Activated CD4-positive, alpha-beta T cell treated with anti-CD3 and anti-CD28 coated beads, Interleukin-2, amount 10 ng/mL, durations not matched to agents 24 days and 14 days (primary cell): Measurements from ENCODE around the gene FBXL14. TPM values are rescaled to one million over a fixed set of nuclear protein-coding genes. Genes with fewer than 3 reads are reported as not detected.

Experiments
- DNase-seq: peaks from one replicate; pipeline ENCODE4 v3.0.0; 2022
- H3K27ac Mint-ChIP-seq: one replicate; pipeline ENCODE4 v1.8.0; 2022; ENCODE audit warnings: mild to moderate bottlenecking, mixed read lengths
- H3K27me3 Mint-ChIP-seq: one replicate; pipeline ENCODE4 v1.8.0; 2022; ENCODE audit warnings: mixed read lengths
- H3K36me3 Mint-ChIP-seq: one replicate; pipeline ENCODE4 v1.8.0; 2022; ENCODE audit warnings: low read depth, mild to moderate bottlenecking, mixed read lengths
- H3K4me1 Mint-ChIP-seq: one replicate; pipeline ENCODE4 v1.8.0; 2021; ENCODE audit warnings: mixed read lengths
- H3K4me3 Mint-ChIP-seq: one replicate; pipeline ENCODE4 v1.8.0; 2022; ENCODE audit warnings: mild to moderate bottlenecking, moderate library complexity, mixed read lengths
- H3K9me3 Mint-ChIP-seq: one replicate; pipeline ENCODE4 v1.8.0; 2021; ENCODE audit warnings: mixed read lengths
- intact Hi-C: fragments of 100-400 bp; cut with micrococcal nuclease; formaldehyde crosslinking; loops from one replicate; pipeline ENCODE4 v1.15.1; 2023
- total RNA-seq: library from RNA; stranded (reverse); gene quantifications from 2 replicates; pipeline ENCODE4 v1.2.3, GENCODE V29; 2022

Gene FBXL14
- total RNA-seq, 1 donor from 2014 or later = 18.8 TPM

DNA sequence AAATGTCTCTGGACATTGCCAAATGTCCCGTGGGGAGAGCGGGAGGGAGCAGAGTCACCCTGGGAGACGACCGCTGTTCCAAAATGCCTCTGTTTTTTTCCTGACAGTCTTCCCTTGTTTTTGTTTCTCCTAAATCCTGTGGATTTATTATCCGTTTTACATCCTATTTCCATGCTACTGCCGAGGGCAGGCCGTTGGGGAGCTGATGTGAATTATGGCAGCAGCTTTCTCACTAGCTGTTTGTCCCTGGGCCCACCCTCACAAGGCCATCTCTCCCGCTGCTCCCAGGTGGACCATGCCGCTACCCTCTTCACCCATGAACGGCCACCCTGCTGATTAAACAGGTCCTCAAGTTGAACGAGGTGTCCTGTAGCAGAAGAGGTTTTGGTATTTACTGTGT is 55.2 kb downstream of the FBXL14 start:
- intact Hi-C loops = no loop called here
- Mint-ChIP-seq H3K9me3 (no peaks in the 10 kb centered on the region), H3K36me3 (no peaks in the 10 kb centered on the region), H3K4me3 (no peak overlapping the region), H3K4me1 (peaks cover 3% of the 10 kb centered on the region), H3K27me3 (peaks cover 66% of the 10 kb centered on the region), H3K27ac (no peak overlapping the region)
- no peak for DNase-seq

DNA sequence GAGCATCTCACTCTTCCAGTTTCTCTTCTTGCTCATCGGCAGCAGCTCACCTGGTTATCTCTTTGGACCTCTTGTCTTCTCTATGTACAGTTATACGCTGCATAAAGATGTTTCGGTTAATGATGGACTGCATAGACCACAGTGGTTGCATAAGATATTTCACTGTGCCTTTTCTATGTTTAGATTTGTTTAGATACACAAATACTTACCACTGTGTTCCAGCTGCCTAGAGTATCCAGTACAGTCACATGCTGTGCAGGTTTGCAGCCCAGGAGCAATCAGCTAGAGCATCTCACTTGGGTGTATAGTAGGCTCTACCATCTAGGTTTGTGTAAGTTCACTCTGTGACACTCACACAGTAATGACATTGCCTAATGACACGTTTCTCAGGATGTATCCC is 57.6 kb downstream of the FBXL14 start:
- intact Hi-C loops = no loop called here
- no peak overlapping the region for H3K27ac Mint-ChIP-seq
- peaks cover 74% of the 10 kb centered on the region for H3K27me3 Mint-ChIP-seq
- peaks cover 23% of the 10 kb centered on the region for H3K4me1 Mint-ChIP-seq
- no peaks in the 10 kb centered on the region for H3K36me3 Mint-ChIP-seq
- no peak for DNase-seq
- H3K9me3 Mint-ChIP-seq = no peaks in the 10 kb centered on the region
- no peak overlapping the region for H3K4me3 Mint-ChIP-seq

DNA sequence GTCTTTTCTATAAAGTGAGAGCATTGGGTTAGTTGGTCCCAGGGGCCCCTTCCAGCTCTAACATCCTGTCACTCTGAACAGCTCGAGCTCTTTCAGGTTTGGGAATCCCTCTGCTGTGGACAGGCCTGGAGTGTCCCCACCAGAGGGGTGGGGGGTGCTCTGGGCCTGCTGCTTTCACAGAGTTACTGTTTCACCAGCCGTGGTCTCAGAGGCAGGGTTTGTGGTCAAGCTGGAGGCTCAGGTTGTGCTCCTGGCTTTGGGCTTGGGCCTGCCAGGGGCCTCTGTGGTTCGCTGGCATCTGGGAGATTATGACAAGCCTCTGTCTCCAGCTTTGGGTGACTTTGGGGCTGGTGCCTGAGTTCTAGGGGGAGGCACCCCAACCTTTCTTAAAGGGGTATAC is 59.6 kb downstream of the FBXL14 start:
- Mint-ChIP-seq H3K27ac (no peak overlapping the region), H3K9me3 (no peaks in the 10 kb centered on the region), H3K4me3 (no peak overlapping the region), H3K4me1 (peaks cover 23% of the 10 kb centered on the region), H3K27me3 (peaks cover 64% of the 10 kb centered on the region), H3K36me3 (no peaks in the 10 kb centered on the region)
- no peak for DNase-seq
- intact Hi-C loops = loop anchor here (5.0 kb wide), 3 partner anchors 48 to 417 kb away; no protein-coding TSS in a partner anchor

DNA sequence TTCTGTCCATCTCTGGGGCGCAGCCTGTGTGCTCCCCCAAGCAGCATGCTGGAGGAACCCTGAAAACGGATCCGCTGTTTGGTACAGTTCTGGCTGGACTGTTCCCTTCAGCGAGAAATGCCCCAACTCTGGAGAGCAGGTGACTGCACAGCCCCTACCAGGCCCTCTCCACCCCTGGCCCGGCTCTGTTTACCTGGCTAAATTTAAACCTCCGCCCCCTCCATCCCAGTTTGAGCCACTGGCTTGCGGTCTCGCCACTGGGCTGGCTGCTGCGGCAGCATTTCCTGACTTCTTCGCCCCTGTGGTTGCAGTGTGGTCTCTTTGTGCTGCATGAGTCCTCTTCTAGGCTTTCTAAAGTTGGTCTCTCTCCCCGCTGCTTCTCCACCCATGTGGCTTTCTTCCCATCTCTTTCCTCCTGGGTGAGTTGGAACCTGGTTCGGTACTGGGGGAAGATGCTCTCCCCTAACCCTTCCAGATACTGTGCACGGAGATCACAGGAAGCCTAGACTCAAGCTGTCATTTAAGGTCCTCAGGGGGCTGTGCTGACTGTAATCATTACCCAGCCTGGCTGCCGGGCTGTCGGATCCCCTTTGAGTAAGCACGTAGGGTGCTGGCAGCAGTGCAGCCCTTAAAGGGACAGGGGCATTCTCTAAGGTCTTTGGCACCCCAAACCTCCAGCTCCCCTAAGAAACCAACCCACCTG is 60.6 kb downstream of the FBXL14 start:
- Mint-ChIP-seq H3K27me3 (peaks cover 64% of the 10 kb centered on the region), H3K36me3 (peaks cover 2% of the 10 kb centered on the region), H3K27ac (peak overlapping the region; percentile 32), H3K9me3 (no peaks in the 10 kb centered on the region), H3K4me1 (peaks cover 25% of the 10 kb centered on the region), H3K4me3 (peak overlapping the region; percentile 80)
- peak; percentile 87 for DNase-seq
- intact Hi-C loops = loop anchor here (1.0 to 5.0 kb wide), 4 partner anchors 21 to 416 kb away; no protein-coding TSS in a partner anchor

DNA sequence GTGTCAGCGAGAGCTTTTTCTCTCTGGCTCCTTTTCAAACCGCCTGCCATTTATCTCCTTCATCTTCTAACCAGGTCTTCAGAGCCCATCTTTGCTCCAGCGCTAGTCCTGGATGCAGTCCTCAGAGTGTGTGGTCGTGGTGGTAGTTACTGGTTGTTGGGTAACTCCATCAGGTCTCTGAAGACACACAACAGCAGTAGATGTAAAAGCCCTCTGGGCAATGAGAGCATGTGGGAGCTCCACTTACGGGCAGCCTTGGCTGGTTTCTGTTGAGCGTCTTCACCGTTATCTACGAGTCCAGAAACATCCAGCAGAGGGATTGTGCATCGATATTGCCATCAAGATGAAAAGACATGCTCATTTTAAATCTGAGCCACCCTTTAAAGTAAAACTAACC is 61.2 kb downstream of the FBXL14 start:
- intact Hi-C loops = loop anchor here (1.0 to 5.0 kb wide), 4 partner anchors 21 to 416 kb away; no protein-coding TSS in a partner anchor
- peaks cover 2% of the 10 kb centered on the region for H3K36me3 Mint-ChIP-seq
- peaks cover 66% of the 10 kb centered on the region for H3K27me3 Mint-ChIP-seq
- peak overlapping the region; percentile 80 for H3K4me3 Mint-ChIP-seq
- H3K4me1 Mint-ChIP-seq = peaks cover 25% of the 10 kb centered on the region
- peak overlapping the region; percentile 5 for H3K27ac Mint-ChIP-seq
- no peaks in the 10 kb centered on the region for H3K9me3 Mint-ChIP-seq
- DNase-seq = peak; percentile 80

DNA sequence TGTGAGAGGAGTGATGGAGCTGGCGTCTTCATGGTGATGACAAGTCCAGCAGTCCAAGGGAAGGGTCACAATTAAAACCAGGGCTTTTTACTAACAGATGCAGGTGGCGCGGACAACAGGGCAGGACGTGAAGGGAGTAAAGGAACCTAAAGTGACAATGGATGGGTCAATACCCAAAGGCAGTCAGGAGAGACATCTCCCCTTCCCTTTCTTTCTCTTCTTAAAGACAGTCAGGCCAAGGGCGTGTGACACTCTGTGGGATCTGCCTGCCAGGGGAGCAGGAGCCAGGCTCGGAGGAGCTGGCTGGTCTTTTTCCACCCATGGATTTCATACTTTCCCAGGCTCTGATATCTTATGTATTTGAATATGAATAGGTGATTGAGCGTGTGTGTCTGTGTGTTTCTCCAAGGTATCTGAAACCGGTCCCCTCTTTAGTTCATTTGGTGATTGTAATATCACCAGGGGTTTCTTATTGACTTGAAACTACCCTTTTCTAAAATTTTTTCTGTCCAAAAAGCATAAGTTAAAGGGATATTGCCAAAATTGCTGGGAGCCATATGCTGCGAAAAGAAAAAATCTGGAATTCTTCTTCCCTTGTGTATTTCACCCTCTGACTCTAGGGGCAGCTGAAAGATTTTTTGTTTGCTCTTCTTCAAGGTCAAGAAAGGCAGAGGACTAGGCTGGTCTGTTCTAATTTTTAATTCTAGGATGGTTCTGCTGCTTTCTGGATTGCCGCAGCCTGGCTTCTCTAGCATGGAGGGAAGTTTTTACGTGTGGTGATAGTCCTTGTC is 61.8 kb downstream of the FBXL14 start:
- intact Hi-C loops = loop anchor here (1.0 to 5.0 kb wide), 4 partner anchors 22 to 415 kb away; no protein-coding TSS in a partner anchor
- Mint-ChIP-seq H3K27ac (peak overlapping the region; percentile 5), H3K4me1 (peaks cover 25% of the 10 kb centered on the region), H3K9me3 (no peaks in the 10 kb centered on the region), H3K27me3 (peaks cover 69% of the 10 kb centered on the region), H3K36me3 (peaks cover 3% of the 10 kb centered on the region), H3K4me3 (peak overlapping the region; percentile 80)
- DNase-seq = no peak

DNA sequence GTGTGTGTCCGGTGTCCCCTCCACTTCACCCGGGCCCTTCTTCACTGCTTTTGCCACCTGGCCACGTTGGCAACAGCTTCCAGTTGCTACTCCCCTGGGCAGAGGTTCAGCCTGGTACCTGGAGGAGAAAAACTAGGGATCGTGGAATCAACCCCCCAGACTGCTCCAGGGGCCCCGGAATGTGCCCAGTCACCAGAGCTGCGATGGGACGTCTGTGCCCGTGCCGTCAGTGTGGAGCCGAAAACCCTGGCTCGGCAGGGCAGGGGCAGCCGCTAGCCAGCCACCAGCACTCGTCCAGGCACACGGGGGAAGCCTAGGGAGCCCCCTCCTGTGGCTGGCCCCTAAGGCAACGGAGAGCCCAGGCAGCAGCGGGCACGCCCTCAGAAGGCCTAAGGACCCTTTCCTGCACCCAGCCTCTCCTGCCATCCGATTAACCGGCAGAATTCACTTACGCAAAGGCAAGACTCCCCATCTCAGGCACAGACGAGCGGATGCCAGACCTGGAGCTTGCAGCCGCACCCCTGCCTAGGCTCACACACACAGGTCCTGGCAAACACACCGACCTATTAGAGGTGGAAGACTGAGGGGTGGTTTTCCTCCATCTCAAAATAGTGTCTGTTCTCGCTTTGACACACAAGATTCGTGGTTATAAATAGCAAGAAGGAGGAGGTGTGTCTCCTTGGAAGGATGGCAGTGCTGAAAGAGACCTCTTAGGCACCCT is 62.6 kb downstream of the FBXL14 start:
- Mint-ChIP-seq H3K36me3 (peaks cover 3% of the 10 kb centered on the region), H3K4me3 (peak overlapping the region; percentile 36), H3K27ac (no peak overlapping the region), H3K4me1 (peaks cover 25% of the 10 kb centered on the region), H3K27me3 (peaks cover 67% of the 10 kb centered on the region), H3K9me3 (no peaks in the 10 kb centered on the region)
- intact Hi-C loops = loop anchor here (5.0 kb wide), 3 partner anchors 50 to 415 kb away; no protein-coding TSS in a partner anchor
- no peak for DNase-seq

DNA sequence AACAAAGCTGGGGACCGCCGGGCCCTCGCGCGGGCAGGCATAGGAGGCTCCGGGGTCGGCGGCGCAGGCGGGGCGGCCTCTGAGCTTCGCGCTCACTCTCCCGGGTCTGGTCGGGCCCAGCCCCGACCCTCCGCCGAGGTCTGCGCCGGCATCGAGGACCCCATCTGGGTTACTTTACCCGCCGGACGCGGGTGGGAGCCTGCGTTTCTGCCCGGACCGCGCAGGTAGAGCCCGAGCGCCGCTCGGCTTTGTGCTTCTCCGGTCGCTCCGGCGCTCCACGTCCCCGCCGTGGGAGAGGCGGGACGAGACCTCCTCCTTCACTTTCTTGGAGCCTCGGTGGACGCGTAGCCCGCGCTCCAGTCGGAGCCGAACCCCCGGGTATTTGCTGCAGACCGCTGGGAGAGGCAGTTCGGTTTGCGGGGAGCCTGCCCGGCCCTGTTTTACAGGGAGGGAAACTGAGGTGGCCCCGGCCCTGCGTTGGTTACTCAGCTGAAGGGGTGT is 63.2 kb downstream of the FBXL14 start:
- Mint-ChIP-seq H3K4me1 (peaks cover 25% of the 10 kb centered on the region), H3K27ac (no peak overlapping the region), H3K9me3 (no peaks in the 10 kb centered on the region), H3K4me3 (peak overlapping the region; percentile 25), H3K27me3 (peaks cover 68% of the 10 kb centered on the region), H3K36me3 (peaks cover 3% of the 10 kb centered on the region)
- intact Hi-C loops = loop anchor here (5.0 kb wide), 3 partner anchors 51 to 414 kb away; no protein-coding TSS in a partner anchor
- DNase-seq = no peak

DNA sequence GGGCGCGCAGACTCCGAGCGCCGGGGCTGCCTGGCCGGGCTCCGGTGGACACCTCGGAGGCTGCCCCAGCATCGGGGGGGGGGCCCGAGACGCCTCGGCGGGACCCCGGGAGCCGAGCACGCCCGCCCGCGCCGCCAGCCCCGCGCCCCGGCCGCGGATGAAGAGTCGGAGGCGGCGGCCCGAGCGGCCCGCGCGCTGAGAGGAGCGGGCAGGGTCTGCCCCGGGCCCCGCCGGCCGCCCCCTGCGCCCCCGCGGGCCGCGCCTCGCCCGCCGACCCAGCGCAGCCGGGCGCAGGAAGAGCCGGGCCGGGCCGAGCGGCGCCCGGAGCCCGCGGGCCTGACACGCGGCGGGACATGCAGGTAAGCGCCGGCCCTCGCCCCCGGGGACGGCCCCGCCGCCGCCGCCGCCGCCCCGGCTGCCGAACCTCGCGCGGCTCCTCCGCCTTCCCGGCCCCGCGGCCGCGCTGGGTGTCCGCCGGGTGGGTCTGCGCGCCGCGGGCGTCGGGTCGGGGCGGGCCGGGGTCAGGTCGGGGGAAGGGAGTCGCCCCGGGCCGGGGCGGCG is 63.7 kb downstream of the FBXL14 start:
- no peaks in the 10 kb centered on the region for H3K9me3 Mint-ChIP-seq
- no peak for DNase-seq
- no peak overlapping the region for H3K27ac Mint-ChIP-seq
- intact Hi-C loops = loop anchor here (5.0 kb wide), 3 partner anchors 52 to 413 kb away; no protein-coding TSS in a partner anchor
- peaks cover 25% of the 10 kb centered on the region for H3K4me1 Mint-ChIP-seq
- peaks cover 67% of the 10 kb centered on the region for H3K27me3 Mint-ChIP-seq
- peaks cover 3% of the 10 kb centered on the region for H3K36me3 Mint-ChIP-seq
- no peak overlapping the region for H3K4me3 Mint-ChIP-seq

DNA sequence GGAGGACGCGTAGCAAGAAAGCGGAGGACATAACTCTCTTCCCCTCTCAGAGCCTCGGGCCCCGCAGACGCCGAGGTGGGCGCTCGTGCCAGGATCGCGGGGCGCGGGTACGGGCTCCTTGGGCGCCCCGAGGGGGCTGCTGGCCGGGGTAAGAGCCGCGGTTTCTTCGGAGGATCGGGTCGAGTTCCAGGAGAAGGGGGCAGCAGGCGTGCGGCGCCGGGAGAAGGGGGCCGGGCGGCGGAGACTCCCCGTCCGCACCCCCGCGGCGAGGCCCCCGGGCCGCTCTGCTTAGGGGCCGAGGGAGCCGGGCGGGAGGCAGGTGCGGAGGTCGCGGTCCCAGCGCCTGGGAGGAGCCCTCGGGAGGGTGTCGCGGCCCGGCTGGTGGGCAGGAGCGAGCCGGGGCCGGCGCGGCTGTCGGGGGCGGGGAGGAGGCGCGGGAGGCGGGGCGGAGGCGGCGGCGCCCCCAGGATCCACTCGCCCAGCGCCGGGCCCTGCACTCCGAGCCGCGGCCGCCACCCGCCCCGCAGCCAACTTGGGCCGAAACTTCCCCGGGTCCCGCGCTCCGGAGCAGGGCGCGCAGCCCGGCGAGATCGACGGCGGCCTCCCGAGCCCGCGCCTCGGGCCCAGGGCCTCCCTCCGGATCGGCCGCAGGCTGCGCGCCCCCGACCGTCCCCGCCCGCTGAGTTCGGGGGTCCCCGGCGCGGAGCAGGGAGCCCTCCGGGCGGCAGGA is 64.4 kb downstream of the FBXL14 start:
- intact Hi-C loops = loop anchor here (5.0 kb wide), 3 partner anchors 52 to 413 kb away; no protein-coding TSS in a partner anchor
- Mint-ChIP-seq H3K4me1 (peaks cover 25% of the 10 kb centered on the region), H3K27me3 (peaks cover 69% of the 10 kb centered on the region), H3K4me3 (peak overlapping the region; percentile 82), H3K36me3 (peaks cover 3% of the 10 kb centered on the region), H3K27ac (peak overlapping the region; percentile 57), H3K9me3 (no peaks in the 10 kb centered on the region)
- no peak for DNase-seq

DNA sequence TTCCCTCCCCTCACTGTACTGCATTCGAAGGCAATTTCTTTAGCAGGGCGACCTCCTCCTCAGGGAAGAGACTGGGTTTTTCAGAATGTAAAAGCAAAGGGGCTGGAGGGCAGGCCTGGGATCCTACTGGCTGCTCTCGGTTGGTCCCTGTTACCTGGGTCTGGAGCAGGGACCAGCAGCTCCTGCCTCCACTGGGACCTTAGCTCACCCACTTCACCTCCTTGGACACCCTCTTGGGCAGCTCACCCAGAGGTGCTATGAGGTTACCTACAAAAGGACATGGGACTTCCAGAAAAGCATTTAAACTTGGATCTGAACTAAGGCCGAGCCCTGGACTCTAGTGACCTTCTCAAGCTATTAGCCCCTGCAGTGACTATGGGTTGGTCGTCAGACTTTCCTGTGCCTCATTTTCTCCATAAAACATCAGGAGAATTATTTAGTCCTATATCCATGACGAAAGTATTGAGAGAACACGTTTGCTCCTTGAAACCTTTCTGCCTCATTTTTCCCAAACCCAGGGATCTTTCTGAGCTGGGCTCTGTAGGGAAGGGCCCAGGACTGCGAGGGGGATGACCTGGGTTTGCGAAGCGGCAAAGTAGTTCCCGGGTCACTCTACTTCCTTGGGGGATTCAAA is 65.0 kb downstream of the FBXL14 start:
- Mint-ChIP-seq H3K27ac (peak overlapping the region; percentile 57), H3K4me1 (peaks cover 22% of the 10 kb centered on the region), H3K9me3 (no peaks in the 10 kb centered on the region), H3K4me3 (peak overlapping the region; percentile 82), H3K36me3 (peaks cover 3% of the 10 kb centered on the region), H3K27me3 (peaks cover 70% of the 10 kb centered on the region)
- intact Hi-C loops = no loop called here
- no peak for DNase-seq

DNA sequence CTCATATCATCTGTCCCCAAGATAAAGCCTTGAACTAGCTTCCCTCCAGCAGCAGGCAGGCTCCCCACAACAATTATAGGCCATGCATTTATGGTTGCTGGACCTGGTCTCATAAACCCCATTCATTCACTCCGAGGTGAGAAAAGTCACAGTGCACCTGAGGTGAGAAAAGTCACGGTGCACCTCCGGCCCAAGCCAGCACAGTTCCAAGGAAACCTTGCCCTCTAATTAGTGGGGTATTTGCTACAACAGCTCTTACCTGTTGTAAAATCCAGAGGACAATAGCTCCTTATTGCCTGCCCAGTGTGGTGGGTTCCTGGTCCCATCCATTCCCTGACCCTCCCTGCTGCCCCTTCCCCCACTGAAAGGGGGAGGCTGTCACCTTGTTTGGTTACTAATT is 65.6 kb downstream of the FBXL14 start:
- H3K4me1 Mint-ChIP-seq = peaks cover 18% of the 10 kb centered on the region
- H3K9me3 Mint-ChIP-seq = no peaks in the 10 kb centered on the region
- peaks cover 70% of the 10 kb centered on the region for H3K27me3 Mint-ChIP-seq
- H3K36me3 Mint-ChIP-seq = peaks cover 3% of the 10 kb centered on the region
- intact Hi-C loops = no loop called here
- no peak for DNase-seq
- H3K4me3 Mint-ChIP-seq = no peak overlapping the region
- no peak overlapping the region for H3K27ac Mint-ChIP-seq
